Heart left ventricle (tissue), 16 donors: ENCODE results near the gene ACSF3. TPM values are rescaled to one million over a fixed set of nuclear protein-coding genes. Genes with fewer than 3 reads are reported as not detected.
"Not testable (repeated sequence)": the region's sequence is repeated elsewhere in the genome, so short reads cannot be mapped to it uniquely, and the experiment has no call there.

ENCODE experiments used
- ATAC-seq, 4 donors: fragments of 200-7000 bp; cut with Tn5 transposase; one replicate each; pipeline ENCODE4 v1.9.1; 2020 to 2022; ENCODE audit warnings: moderate library complexity in 4 of 4, mild to moderate bottlenecking in 3 of 4, moderate number of reproducible peaks in 1 of 4
- DNase-seq, 5 donors: peaks; one replicate each; pipeline ENCODE4 v3.0.0-alpha.2; 2020
- H3K27ac ChIP-seq, 12 donors: fragments of 200-600 bp; sonication (generic) in 4 of 12; one replicate each; pipeline versions ENCODE4 v1.5.0 to v1.8.0; 2016 to 2022; ENCODE audit warnings: mild to moderate bottlenecking in 2 of 12
- H3K27me3 ChIP-seq, 9 donors: fragments of 200-600 bp; sonication (generic) in 2 of 9; one replicate each; pipeline versions ENCODE4 v1.5.1 to v1.8.0; 2016 to 2022; ENCODE audit warnings: mild to moderate bottlenecking in 3 of 9
- H3K36me3 ChIP-seq, 9 donors: fragments of 200-600 bp; sonication (generic) in 2 of 9; one replicate each; pipeline versions ENCODE4 v1.5.0 to v1.8.0; 2018 to 2022; ENCODE audit warnings: mild to moderate bottlenecking in 2 of 9
- H3K4me1 ChIP-seq, 12 donors: fragments of 200-600 bp; sonication (generic) in 4 of 12; one replicate each; pipeline versions ENCODE4 v1.5.0 to v1.8.0; 2016 to 2022; ENCODE audit warnings: mild to moderate bottlenecking in 3 of 12
- H3K4me3 ChIP-seq, 12 donors: fragments of 200-600 bp; sonication (generic) in 4 of 12; one replicate each; pipeline versions ENCODE4 v1.5.0 to v1.8.0; 2017 to 2022; ENCODE audit warnings: mild to moderate bottlenecking in 9 of 12, moderate library complexity in 4 of 12
- H3K9me3 ChIP-seq, 12 donors: fragments of 200-600 bp; sonication (generic) in 4 of 12; one replicate each; pipeline versions ENCODE4 v1.5.0 to v1.8.0; 2016 to 2022; ENCODE audit warnings: mild to moderate bottlenecking in 1 of 12
- POLR2A ChIP-seq, 2 donors: fragments of 450-650 bp; IDR thresholded peaks; one replicate each; pipeline ENCODE4 v1.6.1; 2017; ENCODE audit warnings: antibody characterized with exemption in 2 of 2, mild to moderate bottlenecking in 2 of 2, moderate library complexity in 2 of 2
- WGBS, 4 donors: extraction: QIAGEN DNeasy Blood & Tissue Kit in 2 of 4; methylation state at CpG; one replicate each; pipeline versions ENCODE4 v1.1.5 to v1.1.7; 2013 to 2018; 5-methylcytosine and 5-hydroxymethylcytosine counted together
- intact Hi-C, 10 donors: fragments of 100-400 bp; cut with DNase I; formaldehyde crosslinking; loops; one replicate each; pipeline versions ENCODE4 v1.11.1 to v1.14.2; 2022
- polyA plus RNA-seq, 2 donors: library from polyadenylated mRNA; stranded (reverse); fragments of 200-250 nt; gene quantifications; one replicate each; pipeline ENCODE4 v1.2.3, GENCODE V29; 2013
- total RNA-seq, 9 donors: library from RNA; depleted of rRNA in 2 of 9; stranded (reverse); fragments of >200 nt in 2 of 9; fragmentation: NEBNext Ultra II Directional in 3 of 9; extraction: Animal tissue kit (Norgen Biotek cat#: 25700) in 3 of 9; gene quantifications; one replicate each; pipeline versions ENCODE4 v1.1.0 to v1.2.4, GENCODE V29; 2016 to 2023
- TF ChIP-seq, protein P1 (sequence below), 12 donors: fragments of 200-600 bp; sonication (generic) in 4 of 12; IDR thresholded peaks; one replicate each; pipeline versions ENCODE4 v1.5.0 to v1.8.0; 2018 to 2022; ENCODE audit warnings: antibody characterized with exemption in 12 of 12, mild to moderate bottlenecking in 5 of 12
- donor health status: ischemic (EF 13 %, LVEDD 7.1; RV severe dilation, severe dysfunction).
- donor health status: healthy with polysubstance abuse.
- donor health status: DM: no; HTN: yes; CAD: no.
- donor health status: DM: no; HTN: no; CAD: no.
- donor health status: ischemic (EF 25% LVEDD 6.9; RV normal size, moderate dysfunction).
- donor health status: ischemic (EF 25% LVEDD 5.7; RV mildly dilated, moderate dysfunction).
- donor health status: healthy.
- donor health status: DM: yes; HTN: yes; CAD: no.
- donor health status: ischemic (EF 35%, LVEDD 5.7; RV mildly dilated, moderate dysfunction).
- donor health status: nonischemic (EF 11% LVEDD 7.7; RV severe dilation, severe dysfunction).
- donor health status: DM: yes; HTN: yes; CAD: no.
- donor health status: PGD.
- donor health status: ischemic (EF 29% LVEDD 5.4; RV normal size, mild dysfunction).
- donor health status: nonischemic (EF 23%, LVEDD 6.1; RV moderate dilation, normal function).

Gene ACSF3
- total and polyA plus RNA-seq, 11 donors = 10.3 to 26.3 (median 19.3) TPM

DNA sequence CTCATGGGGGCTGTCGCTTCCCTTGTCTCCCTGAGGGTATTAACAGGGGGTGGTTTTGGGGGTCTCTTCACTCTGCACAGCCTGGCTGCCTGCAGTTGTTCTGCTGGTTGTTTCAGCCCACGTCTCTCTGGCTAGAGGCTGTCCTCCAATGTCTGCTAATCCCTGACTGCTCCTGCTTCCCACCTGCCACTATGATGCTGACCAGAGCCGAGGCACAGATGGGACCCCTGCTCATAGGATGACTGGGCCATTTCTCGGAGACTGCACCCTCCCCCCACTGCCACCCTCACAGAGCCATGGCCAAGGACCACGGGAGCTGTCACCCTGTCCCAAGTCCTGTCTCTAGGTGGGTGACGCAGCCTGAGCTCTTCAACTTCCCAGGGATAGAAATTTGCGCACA is 1.6 kb upstream of the ACSF3 start:
- peak in 1 of 5 donors; percentile 24 for DNase-seq
- H3K36me3 ChIP-seq = peaks cover 0 to 2% (median 0%) of the 10 kb centered on the region in 9 donors
- peaks cover 6 to 28% (median 18%) of the 10 kb centered on the region in 12 donors for H3K4me1 ChIP-seq
- 55 to 76% (median 64%) methylated on average over 4 to 7 of the region's 7 CpGs for WGBS, 4 donors
- H3K9me3 ChIP-seq = no peaks in the 10 kb centered on the region
- H3K27ac ChIP-seq = no peak overlapping the region
- no peak overlapping the region for H3K4me3 ChIP-seq
- no peak for TF ChIP-seq POLR2A (IDR thresholded peaks at IDR 0.05)
- TF ChIP-seq, protein P1, sequence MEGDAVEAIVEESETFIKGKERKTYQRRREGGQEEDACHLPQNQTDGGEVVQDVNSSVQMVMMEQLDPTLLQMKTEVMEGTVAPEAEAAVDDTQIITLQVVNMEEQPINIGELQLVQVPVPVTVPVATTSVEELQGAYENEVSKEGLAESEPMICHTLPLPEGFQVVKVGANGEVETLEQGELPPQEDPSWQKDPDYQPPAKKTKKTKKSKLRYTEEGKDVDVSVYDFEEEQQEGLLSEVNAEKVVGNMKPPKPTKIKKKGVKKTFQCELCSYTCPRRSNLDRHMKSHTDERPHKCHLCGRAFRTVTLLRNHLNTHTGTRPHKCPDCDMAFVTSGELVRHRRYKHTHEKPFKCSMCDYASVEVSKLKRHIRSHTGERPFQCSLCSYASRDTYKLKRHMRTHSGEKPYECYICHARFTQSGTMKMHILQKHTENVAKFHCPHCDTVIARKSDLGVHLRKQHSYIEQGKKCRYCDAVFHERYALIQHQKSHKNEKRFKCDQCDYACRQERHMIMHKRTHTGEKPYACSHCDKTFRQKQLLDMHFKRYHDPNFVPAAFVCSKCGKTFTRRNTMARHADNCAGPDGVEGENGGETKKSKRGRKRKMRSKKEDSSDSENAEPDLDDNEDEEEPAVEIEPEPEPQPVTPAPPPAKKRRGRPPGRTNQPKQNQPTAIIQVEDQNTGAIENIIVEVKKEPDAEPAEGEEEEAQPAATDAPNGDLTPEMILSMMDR (IDR thresholded peaks at IDR 0.05) = no peak
- intact Hi-C loops = loop anchor here in 8 of 10 donors (5.0 to 10.0 kb wide), 3 partner anchors 147 to 277 kb away; partner anchors contain the start of gene APRT (in 3 of the 8)
- H3K27me3 ChIP-seq = peaks cover 4 to 37% (median 12%) of the 10 kb centered on the region in 9 donors
- ATAC-seq = no peak

DNA sequence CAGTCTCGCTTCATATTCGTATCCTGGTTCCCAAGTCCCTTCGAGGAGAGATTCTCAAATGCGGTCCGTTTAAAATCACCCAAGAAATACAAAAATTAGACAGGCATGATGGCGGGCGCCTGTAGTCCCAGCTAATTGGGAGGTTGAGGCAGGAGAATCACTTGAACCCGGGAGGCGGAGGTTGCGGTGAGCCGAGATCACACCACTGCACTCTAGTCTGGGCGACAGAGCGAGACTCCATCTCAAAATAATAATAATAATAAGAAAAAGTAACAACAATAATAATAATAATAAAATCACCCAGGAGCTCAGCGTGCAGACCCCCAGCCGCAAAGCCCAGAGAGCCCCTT is 425 bp upstream of the ACSF3 start:
- Histone ChIP-seq H3K27ac (peak overlapping the region in 11 of 12 donors; percentile 24 to 84 (median 74)), H3K4me1 (peaks cover 6 to 40% (median 18%) of the 10 kb centered on the region in 12 donors), H3K4me3 (peak overlapping the region; percentile 73 to 99 (median 84)), H3K27me3 (peaks cover under 1 to 25% (median 10%) of the 10 kb centered on the region in 9 donors)
- H3K36me3 ChIP-seq, ATAC-seq, H3K9me3 ChIP-seq: not testable (repeated sequence)
- 60 to 74% (median 66%) methylated on average over 15 of the region's 15 CpGs for WGBS, 4 donors
- intact Hi-C loops = loop anchor here in 8 of 10 donors (5.0 to 10.0 kb wide), 3 partner anchors 148 to 278 kb away; partner anchors contain the start of gene APRT (in 3 of the 8)
- DNase-seq = peak in 1 of 5 donors; percentile 23

DNA sequence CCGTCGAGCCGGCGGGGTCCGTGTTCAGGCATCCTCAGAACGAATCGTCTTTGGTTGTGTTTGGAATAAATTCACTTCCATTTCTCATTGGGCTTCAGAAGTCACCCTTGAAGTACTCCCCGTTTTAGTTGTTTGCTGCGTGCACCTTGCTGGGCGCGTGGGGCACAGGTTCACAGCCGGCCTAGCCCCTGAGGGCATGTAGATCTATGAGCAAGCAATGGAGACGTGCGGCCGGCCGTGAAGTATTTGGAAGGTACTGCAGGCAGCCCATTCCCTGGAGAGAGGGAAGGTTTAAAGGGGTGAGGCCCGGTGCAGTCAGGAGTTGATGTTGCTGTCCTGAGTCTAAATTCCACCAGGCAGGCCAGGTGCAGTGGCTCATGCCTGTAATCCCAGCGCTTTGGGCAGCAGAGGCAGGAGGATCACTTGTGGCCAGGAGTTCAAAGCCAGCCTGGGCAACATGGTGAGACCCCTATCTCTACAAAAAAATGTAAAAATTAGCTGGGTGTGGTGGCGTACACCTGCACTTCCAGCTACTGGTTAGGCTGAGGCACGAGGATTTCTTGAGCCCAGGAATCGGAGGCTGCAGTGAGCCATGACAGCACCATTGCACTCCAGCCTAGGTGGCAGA is 714 bp downstream of the ACSF3 start:
- TF ChIP-seq, protein P1 (IDR thresholded peaks at IDR 0.05) = no peak
- TF ChIP-seq POLR2A (IDR thresholded peaks at IDR 0.05) = no peak
- H3K27ac ChIP-seq = peak overlapping the region in 11 of 12 donors; percentile 24 to 84 (median 72)
- no peak for ATAC-seq
- H3K27me3 ChIP-seq = peaks cover 0 to 17% (median 3%) of the 10 kb centered on the region in 9 donors
- 14 to 20% (median 16%) methylated on average over 15 to 21 of the region's 21 CpGs for WGBS, 4 donors
- no peaks in the 10 kb centered on the region for H3K9me3 ChIP-seq
- DNase-seq = no peak
- intact Hi-C loops = loop anchor here in 8 of 10 donors (5.0 to 10.0 kb wide), 3 partner anchors 150 to 280 kb away; partner anchors contain the start of gene APRT (in 3 of the 8)
- peak overlapping the region; percentile 73 to 99 (median 84) for H3K4me3 ChIP-seq
- H3K36me3 ChIP-seq = peaks cover 0 to 9% (median 0%) of the 10 kb centered on the region in 9 donors
- H3K4me1 ChIP-seq = peaks cover 6 to 50% (median 18%) of the 10 kb centered on the region in 12 donors

DNA sequence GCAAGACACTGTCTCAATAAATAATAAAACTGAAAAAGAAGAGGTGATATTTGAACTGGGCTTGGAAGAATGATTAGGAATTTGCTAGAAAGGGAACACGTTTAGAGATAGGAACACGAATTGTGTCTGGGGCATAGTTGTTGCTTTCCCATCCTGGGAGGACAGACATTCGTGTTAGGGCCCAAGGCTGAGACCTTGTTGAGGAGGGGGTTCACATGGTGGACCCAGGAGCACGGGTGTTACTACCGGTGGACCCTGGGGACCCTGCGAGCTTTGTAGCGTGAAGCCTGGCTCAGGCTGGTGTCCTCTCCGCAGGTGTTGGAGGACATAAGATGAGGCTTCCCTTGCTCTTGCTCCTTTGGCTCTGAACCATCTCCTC is 1.2 kb downstream of the ACSF3 start:
- no peaks in the 10 kb centered on the region for H3K9me3 ChIP-seq
- intact Hi-C loops = loop anchor here in 8 of 10 donors (5.0 to 10.0 kb wide), 3 partner anchors 150 to 280 kb away; partner anchors contain the start of gene APRT (in 3 of the 8)
- TF ChIP-seq, protein P1 (IDR thresholded peaks at IDR 0.05) = no peak
- TF ChIP-seq POLR2A (IDR thresholded peaks at IDR 0.05) = no peak
- H3K4me1 ChIP-seq = peaks cover 6 to 53% (median 18%) of the 10 kb centered on the region in 12 donors
- WGBS, 4 donors = 73 to 83% (median 79%) methylated on average over 8 of the region's 8 CpGs
- DNase-seq = no peak
- peaks cover 0 to 10% (median 0%) of the 10 kb centered on the region in 9 donors for H3K36me3 ChIP-seq
- no peak overlapping the region for H3K27ac ChIP-seq
- H3K4me3 ChIP-seq = peak overlapping the region in 9 of 12 donors; percentile 73 to 99 (median 90)
- peaks cover 0 to 13% (median 0%) of the 10 kb centered on the region in 9 donors for H3K27me3 ChIP-seq
- ATAC-seq = no peak
